ENCODE results near the gene IL2RA.
A peak's percentile ranks its signal among the peaks of the same experiment; 100 is the strongest.
"Not testable (repeated sequence)": the region's sequence is repeated elsewhere in the genome, so short reads cannot be mapped to it uniquely, and the experiment has no call there.

IL2RA gene

GRCh38 chr10:6056411-6057135, 5.6 kb downstream of the IL2RA start:
- DNase-seq (ENCODE audit: low read depth): no peak

GRCh38 chr10:6055929-6056328, 6.2 kb downstream of the IL2RA start:
- no peak for DNase-seq (ENCODE audit: low read depth)

GRCh38 chr10:6054884-6055283, 7.3 kb downstream of the IL2RA start:
- no peak for DNase-seq (ENCODE audit: low read depth)

- DNase-seq (ENCODE audit: low read depth): no peak
Measured at GRCh38 chr10:6053816-6054631, 8.1 kb downstream of the IL2RA start.

GRCh38 chr10:6053303-6053702, 8.9 kb downstream of the IL2RA start:
- no peak for DNase-seq (ENCODE audit: low read depth)

GRCh38 chr10:6052247-6053221, 9.6 kb downstream of the IL2RA start:
- DNase-seq (ENCODE audit: low read depth): peak; percentile 76

GRCh38 chr10:6050801-6051445, 11.2 kb downstream of the IL2RA start:
- peak; percentile 98 for DNase-seq (ENCODE audit: low read depth)

GRCh38 chr10:6049031-6049400, 13.2 kb downstream of the IL2RA start:
- DNase-seq (ENCODE audit: low read depth): no peak

GRCh38 chr10:6048281-6049030, 13.7 kb downstream of the IL2RA start:
- DNase-seq (ENCODE audit: low read depth): no peak

- DNase-seq (ENCODE audit: low read depth): no peak
Measured at GRCh38 chr10:6047847-6048246, 14.3 kb downstream of the IL2RA start.

- no peak for DNase-seq (ENCODE audit: low read depth)
Measured at GRCh38 chr10:6046773-6047611, 15.2 kb downstream of the IL2RA start.

GRCh38 chr10:6045878-6046772, 16.0 kb downstream of the IL2RA start:
- no peak for DNase-seq (ENCODE audit: low read depth)

- DNase-seq (ENCODE audit: low read depth): no peak
Measured at GRCh38 chr10:6045314-6045848, 16.8 kb downstream of the IL2RA start.

GRCh38 chr10:6044751-6045313, 17.3 kb downstream of the IL2RA start:
- no peak for DNase-seq (ENCODE audit: low read depth)

GRCh38 chr10:6044060-6044459, 18.1 kb downstream of the IL2RA start:
- DNase-seq (ENCODE audit: low read depth): no peak

- not testable (repeated sequence) for DNase-seq (ENCODE audit: low read depth)
Measured at GRCh38 chr10:6043377-6043776, 18.8 kb downstream of the IL2RA start.

- DNase-seq (ENCODE audit: low read depth): no peak
Measured at GRCh38 chr10:6040205-6040604, 22.0 kb downstream of the IL2RA start.

GRCh38 chr10:6039711-6040110, 22.5 kb downstream of the IL2RA start:
- DNase-seq (ENCODE audit: low read depth): no peak
